ENCODE measurements around the gene OSER1. TPM values are rescaled to one million over a fixed set of nuclear protein-coding genes. Genes with fewer than 3 reads are reported as not detected.

The OSER1 gene
- total RNA-seq, 1 experiment from 2014 or later: 50.5 TPM

DNA sequence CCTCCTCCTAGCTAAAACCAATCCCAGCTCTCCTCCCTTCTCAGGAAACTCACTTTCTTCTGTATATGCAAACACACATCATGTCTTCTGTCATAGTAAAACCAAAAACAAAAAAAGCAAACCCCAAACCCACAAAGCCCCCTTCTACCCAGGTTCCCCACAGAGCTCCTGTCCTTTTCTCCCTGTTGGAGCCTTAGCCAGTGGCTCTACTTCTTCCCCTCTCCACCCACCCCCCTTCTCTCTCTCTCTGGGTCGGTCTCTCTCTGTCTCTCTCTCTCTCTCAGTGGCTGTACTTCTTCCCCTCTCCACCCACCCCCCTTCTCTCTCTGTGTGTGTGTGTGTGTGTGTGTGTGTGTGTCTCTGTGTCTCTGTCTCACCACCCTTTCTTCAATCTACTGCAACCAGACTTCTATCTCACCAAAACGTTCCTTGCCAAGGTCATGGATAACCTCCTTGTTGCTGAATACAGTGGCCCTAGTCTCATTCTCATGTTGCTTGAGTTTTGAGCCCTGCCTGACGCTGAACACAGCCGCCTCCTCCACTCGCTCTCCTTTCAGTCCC, 8.7 kb upstream of the OSER1 start:
- no peak overlapping the region for H3K27ac ChIP-seq (ENCODE audit: low read depth, low read length, poor library complexity, severe bottlenecking)
- TF ChIP-seq EZH2 (IDR thresholded peaks at IDR 0.05; ENCODE audit: borderline replicate concordance, low read depth, low read length, poor library complexity, severe bottlenecking): no peak
- TF ChIP-seq, protein P1, sequence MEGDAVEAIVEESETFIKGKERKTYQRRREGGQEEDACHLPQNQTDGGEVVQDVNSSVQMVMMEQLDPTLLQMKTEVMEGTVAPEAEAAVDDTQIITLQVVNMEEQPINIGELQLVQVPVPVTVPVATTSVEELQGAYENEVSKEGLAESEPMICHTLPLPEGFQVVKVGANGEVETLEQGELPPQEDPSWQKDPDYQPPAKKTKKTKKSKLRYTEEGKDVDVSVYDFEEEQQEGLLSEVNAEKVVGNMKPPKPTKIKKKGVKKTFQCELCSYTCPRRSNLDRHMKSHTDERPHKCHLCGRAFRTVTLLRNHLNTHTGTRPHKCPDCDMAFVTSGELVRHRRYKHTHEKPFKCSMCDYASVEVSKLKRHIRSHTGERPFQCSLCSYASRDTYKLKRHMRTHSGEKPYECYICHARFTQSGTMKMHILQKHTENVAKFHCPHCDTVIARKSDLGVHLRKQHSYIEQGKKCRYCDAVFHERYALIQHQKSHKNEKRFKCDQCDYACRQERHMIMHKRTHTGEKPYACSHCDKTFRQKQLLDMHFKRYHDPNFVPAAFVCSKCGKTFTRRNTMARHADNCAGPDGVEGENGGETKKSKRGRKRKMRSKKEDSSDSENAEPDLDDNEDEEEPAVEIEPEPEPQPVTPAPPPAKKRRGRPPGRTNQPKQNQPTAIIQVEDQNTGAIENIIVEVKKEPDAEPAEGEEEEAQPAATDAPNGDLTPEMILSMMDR (conservative IDR thresholded peaks at IDR 0.05; ENCODE audit: low read depth, low read length): no peak
- H3K4me3 ChIP-seq (ENCODE audit: low read depth, low read length, poor library complexity, severe bottlenecking): no peak overlapping the region
- no peaks in the 10 kb centered on the region for H3K36me3 ChIP-seq (ENCODE audit: insufficient read depth, low read length, poor library complexity, severe bottlenecking)
- no peak for DNase-seq (ENCODE audit: low spot score)
- H3K4me1 ChIP-seq (ENCODE audit: insufficient read depth, low read length, poor library complexity, severe bottlenecking): no peaks in the 10 kb centered on the region
- POLR2A ChIA-PET (ENCODE audit: low non-redundant PET): no interaction called here
- no TSS peak for BruUV-seq (replicated peaks)
- H3K9me3 ChIP-seq (ENCODE audit: low read depth, low read length, poor library complexity, severe bottlenecking): no peaks in the 10 kb centered on the region
- no peaks in the 10 kb centered on the region for H3K27me3 ChIP-seq (replicated peaks; ENCODE audit: insufficient read depth, low read depth, low read length, poor library complexity)
- CTCF ChIA-PET: interaction anchor here (0.7 to 3.6 kb wide), 3 partner anchors 93 to 165 kb away, joined by 3 to 28 read pairs (median 6); partner anchors contain the start of gene FITM2
- intact Hi-C loops (cut with micrococcal nuclease; ENCODE audit: unreplicated experiment): loop anchor here (5.0 to 10.0 kb wide), 2 partner anchors 243 to 516 kb away; no protein-coding TSS in a partner anchor

DNA sequence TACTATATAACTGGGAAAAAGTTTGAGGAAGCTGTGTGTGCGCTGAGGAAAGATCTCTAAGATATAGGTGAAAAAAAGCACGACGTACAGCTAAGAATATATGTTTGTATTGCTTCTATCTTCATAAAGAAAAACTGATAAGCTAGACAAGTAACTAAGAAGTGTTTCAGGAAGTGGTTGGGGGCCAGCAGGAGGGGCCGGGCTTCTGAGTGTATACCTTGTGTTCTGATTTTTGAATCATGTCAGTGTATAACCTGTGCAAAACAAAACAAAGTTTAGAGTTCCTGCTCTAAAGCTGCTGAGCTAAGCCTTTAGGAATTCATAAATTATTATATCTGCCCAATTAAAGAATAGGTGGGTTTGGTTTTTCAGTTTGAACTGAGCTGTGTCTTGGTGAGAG, 7.9 kb upstream of the OSER1 start:
- intact Hi-C loops (cut with micrococcal nuclease; ENCODE audit: unreplicated experiment): loop anchor here (5.0 to 10.0 kb wide), 2 partner anchors 244 to 516 kb away; no protein-coding TSS in a partner anchor
- H3K27me3 ChIP-seq (replicated peaks; ENCODE audit: insufficient read depth, low read depth, low read length, poor library complexity): no peaks in the 10 kb centered on the region
- no peaks in the 10 kb centered on the region for H3K36me3 ChIP-seq (ENCODE audit: insufficient read depth, low read length, poor library complexity, severe bottlenecking)
- no peak for TF ChIP-seq EZH2 (IDR thresholded peaks at IDR 0.05; ENCODE audit: borderline replicate concordance, low read depth, low read length, poor library complexity, severe bottlenecking)
- TF ChIP-seq, protein P1 (conservative IDR thresholded peaks at IDR 0.05; ENCODE audit: low read depth, low read length): no peak
- ChIA-PET CTCF (interaction anchor here (0.7 to 3.6 kb wide), 4 partner anchors 93 to 242 kb away, joined by 3 to 28 read pairs (median 6); partner anchors contain the start of gene FITM2), POLR2A (ENCODE audit: low non-redundant PET) (no interaction called here)
- no peak for DNase-seq (ENCODE audit: low spot score)
- H3K4me3 ChIP-seq (ENCODE audit: low read depth, low read length, poor library complexity, severe bottlenecking): no peak overlapping the region
- H3K27ac ChIP-seq (ENCODE audit: low read depth, low read length, poor library complexity, severe bottlenecking): no peak overlapping the region
- no peaks in the 10 kb centered on the region for H3K4me1 ChIP-seq (ENCODE audit: insufficient read depth, low read length, poor library complexity, severe bottlenecking)
- no TSS peak for BruUV-seq (replicated peaks)
- H3K9me3 ChIP-seq (ENCODE audit: low read depth, low read length, poor library complexity, severe bottlenecking): no peaks in the 10 kb centered on the region

DNA sequence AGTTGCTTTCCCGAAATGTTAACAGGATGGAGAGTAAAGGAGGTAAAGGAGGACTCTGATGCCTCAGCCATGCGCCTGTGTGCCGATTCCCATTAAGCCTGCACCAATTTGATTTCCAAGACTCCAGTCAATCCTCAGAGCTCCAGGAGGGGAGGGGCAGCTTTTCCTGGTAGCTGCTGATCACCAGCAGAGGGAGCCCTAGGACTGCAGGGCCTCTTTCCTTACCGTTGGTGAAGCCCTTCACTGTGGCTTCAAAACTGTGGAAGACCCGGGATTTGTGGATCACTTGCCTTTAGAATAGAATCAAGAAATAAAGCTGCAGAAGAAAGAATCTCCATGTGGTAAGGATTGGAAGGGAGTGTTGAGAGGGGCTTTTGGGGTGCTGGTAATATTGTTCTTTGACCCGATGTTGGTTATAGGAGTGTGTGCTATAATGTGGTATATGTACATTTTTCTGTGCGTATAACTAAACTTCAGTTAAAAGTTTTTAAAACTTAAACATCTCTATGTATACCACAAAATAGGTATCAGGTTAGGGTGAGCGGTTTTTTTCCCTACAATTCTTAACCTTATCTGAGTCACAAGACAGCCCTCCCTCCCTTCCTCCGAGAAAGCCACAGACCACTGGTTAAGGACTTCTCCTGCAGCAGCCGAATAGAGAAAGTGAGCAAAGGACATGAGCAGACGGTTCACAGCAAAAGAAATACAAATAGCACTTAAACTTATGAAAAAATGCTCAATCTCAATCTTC, 6.9 kb upstream of the OSER1 start:
- POLR2A ChIA-PET (ENCODE audit: low non-redundant PET): no interaction called here
- no TSS peak for BruUV-seq (replicated peaks)
- intact Hi-C loops (cut with micrococcal nuclease; ENCODE audit: unreplicated experiment): loop anchor here (1.0 to 10.0 kb wide), 3 partner anchors 169 to 517 kb away; no protein-coding TSS in a partner anchor
- TF ChIP-seq, protein P1 (conservative IDR thresholded peaks at IDR 0.05; ENCODE audit: low read depth, low read length): peak; percentile 86
- TF ChIP-seq EZH2 (IDR thresholded peaks at IDR 0.05; ENCODE audit: borderline replicate concordance, low read depth, low read length, poor library complexity, severe bottlenecking): no peak
- Histone ChIP-seq H3K4me1 (ENCODE audit: insufficient read depth, low read length, poor library complexity, severe bottlenecking) (no peaks in the 10 kb centered on the region), H3K4me3 (ENCODE audit: low read depth, low read length, poor library complexity, severe bottlenecking) (no peak overlapping the region), H3K27ac (ENCODE audit: low read depth, low read length, poor library complexity, severe bottlenecking) (no peak overlapping the region), H3K27me3 (replicated peaks; ENCODE audit: insufficient read depth, low read depth, low read length, poor library complexity) (no peaks in the 10 kb centered on the region), H3K36me3 (ENCODE audit: insufficient read depth, low read length, poor library complexity, severe bottlenecking) (no peaks in the 10 kb centered on the region), H3K9me3 (ENCODE audit: low read depth, low read length, poor library complexity, severe bottlenecking) (no peaks in the 10 kb centered on the region)
- CTCF ChIA-PET: interaction anchor here (0.6 to 3.6 kb wide), 4 partner anchors 9 to 243 kb away, joined by 3 to 28 read pairs (median 5); partner anchors contain the start of gene FITM2
- peak; percentile 74 for DNase-seq (ENCODE audit: low spot score)

Measured in A673 (cell line).